GM12878 (cell line): ENCODE measurements around the gene FASTK. TPM values are rescaled to one million over a fixed set of nuclear protein-coding genes. Genes with fewer than 3 reads are reported as not detected.

Source experiments
- polyA plus RNA-seq, 11 experiments: library from polyadenylated mRNA; depleted of rRNA in 4 of 11; unstranded in 6 of 11; stranded (reverse) in 5 of 11; fragments of >200 nt; fragmentation: Nextera tagmentation in 4 of 11; fragmentation: Illumina TruSeq in 1 of 11; extraction: Ambion mirVana in 4 of 11; extraction: Trizol in 1 of 11; gene quantifications; 1 replicate in 1 of 11; 2 replicates in 10 of 11; pipeline versions ENCODE4 v1.2.1 to v1.2.3, GENCODE V29; 2011 to 2016; ENCODE audit warnings: inconsistent platforms in 2 of 11, missing spikeins in 2 of 11, low read depth in 1 of 11
- total RNA-seq, 4 experiments: library from RNA; depleted of rRNA in 3 of 4; stranded (reverse); fragments of >200 nt in 3 of 4; fragmentation: Illumina TruSeq in 1 of 4; extraction: Trizol in 1 of 4; gene quantifications; 2 replicates each; pipeline versions ENCODE4 v1.2.1 to v1.2.3, GENCODE V29; 2013 to 2021

FASTK gene
- total and polyA plus RNA-seq, 10 of the 15 experiments (the other 5 are each of a cell fraction or from before 2014, with no cell fraction given) = 0.19 to 102 (median 54.5) TPM

Other genes starting within 250 kb of the FASTK start
Only the 7 nearest of the 16 such genes appear.
- gene ATG9B, start 56.3 kb downstream of the FASTK start, total RNA-seq (2014; rRNA removed) = 0.05 TPM in 1 of 2 replicates, not detected in the other
- gene ATG9B, start 56.3 kb downstream of the FASTK start, total RNA-seq (2014; rRNA removed; fragmentation: Illumina TruSeq; extraction: Trizol) = 0.09 TPM in 1 of 2 replicates, not detected in the other
- 0.36 and 0.48 TPM in 2 replicates for gene ATG9B, start 56.3 kb downstream of the FASTK start, total RNA-seq (2021)
- 0.01 and 0.13 TPM in 2 replicates for gene ATG9B, start 56.3 kb downstream of the FASTK start, polyA plus RNA-seq (2011; rRNA removed)
- gene ATG9B, start 56.3 kb downstream of the FASTK start, polyA plus RNA-seq (2014; fragmentation: Illumina TruSeq; extraction: Trizol) = 0.12 TPM in 1 of 2 replicates, not detected in the other
- gene ATG9B, start 56.3 kb downstream of the FASTK start, polyA plus RNA-seq (2014; fragmentation: Nextera tagmentation; extraction: Ambion mirVana) = under 1 TPM in 1 of 2 experiments, not detected in 1; 0.04 TPM
- 0.13 and 0.62 TPM in 2 replicates for gene ATG9B, start 56.3 kb downstream of the FASTK start, polyA plus RNA-seq (2014; rRNA removed)
- under 1 TPM; 0.24 to 0.83 TPM for gene ATG9B, start 56.3 kb downstream of the FASTK start, polyA plus RNA-seq (2016; fragmentation: Nextera tagmentation; extraction: Ambion mirVana)
- gene ABCB8, start 52.4 kb downstream of the FASTK start, total RNA-seq (2014; rRNA removed) = 26.3 and 27.4 TPM in 2 replicates
- gene ABCB8, start 52.4 kb downstream of the FASTK start, total RNA-seq (2014; rRNA removed; fragmentation: Illumina TruSeq; extraction: Trizol) = 9.1 and 10.8 TPM in 2 replicates
- 30.6 and 34.7 TPM in 2 replicates for gene ABCB8, start 52.4 kb downstream of the FASTK start, total RNA-seq (2021)
- gene ABCB8, start 52.4 kb downstream of the FASTK start, polyA plus RNA-seq (2011; rRNA removed) = 3.8 and 9.6 TPM in 2 replicates
- 4.7 and 11.5 TPM in 2 replicates for gene ABCB8, start 52.4 kb downstream of the FASTK start, polyA plus RNA-seq (2014; fragmentation: Illumina TruSeq; extraction: Trizol)
- 1 to 10 TPM in 1 of 2 experiments, under 1 TPM in 1; 0.77 to 1.2 TPM for gene ABCB8, start 52.4 kb downstream of the FASTK start, polyA plus RNA-seq (2014; fragmentation: Nextera tagmentation; extraction: Ambion mirVana)
- gene ABCB8, start 52.4 kb downstream of the FASTK start, polyA plus RNA-seq (2014; rRNA removed) = 24.7 and 27.3 TPM in 2 replicates
- gene ABCB8, start 52.4 kb downstream of the FASTK start, polyA plus RNA-seq (2016; fragmentation: Nextera tagmentation; extraction: Ambion mirVana) = 10 to 100 TPM; 30.5 to 34.8 TPM
- 0.16 TPM in 1 of 2 replicates, not detected in the other for gene ASIC3, start 32.3 kb downstream of the FASTK start, total RNA-seq (2014; rRNA removed)
- 0.51 TPM in 1 of 2 replicates, not detected in the other for gene ASIC3, start 32.3 kb downstream of the FASTK start, total RNA-seq (2014; rRNA removed; fragmentation: Illumina TruSeq; extraction: Trizol)
- gene ASIC3, start 32.3 kb downstream of the FASTK start, total RNA-seq (2021) = 1.0 and 1.5 TPM in 2 replicates
- 0.07 and 0.09 TPM in 2 replicates for gene ASIC3, start 32.3 kb downstream of the FASTK start, polyA plus RNA-seq (2011; rRNA removed)
- gene ASIC3, start 32.3 kb downstream of the FASTK start, polyA plus RNA-seq (2014; fragmentation: Illumina TruSeq; extraction: Trizol) = 0.47 TPM in 1 of 2 replicates, not detected in the other
- gene ASIC3, start 32.3 kb downstream of the FASTK start, polyA plus RNA-seq (2014; fragmentation: Nextera tagmentation; extraction: Ambion mirVana) = not detected
- gene ASIC3, start 32.3 kb downstream of the FASTK start, polyA plus RNA-seq (2014; rRNA removed) = 0.55 and 1.4 TPM in 2 replicates
- gene ASIC3, start 32.3 kb downstream of the FASTK start, polyA plus RNA-seq (2016; fragmentation: Nextera tagmentation; extraction: Ambion mirVana) = under 1 TPM; 0.24 to 0.40 TPM
- gene CDK5, start 22.9 kb downstream of the FASTK start, total RNA-seq (2014; rRNA removed) = 25.9 and 30.3 TPM in 2 replicates
- 18.2 and 19.4 TPM in 2 replicates for gene CDK5, start 22.9 kb downstream of the FASTK start, total RNA-seq (2014; rRNA removed; fragmentation: Illumina TruSeq; extraction: Trizol)
- gene CDK5, start 22.9 kb downstream of the FASTK start, total RNA-seq (2021) = 19.1 and 19.7 TPM in 2 replicates
- gene CDK5, start 22.9 kb downstream of the FASTK start, polyA plus RNA-seq (2011; rRNA removed) = 20.2 and 24.5 TPM in 2 replicates
- 13.9 and 19.4 TPM in 2 replicates for gene CDK5, start 22.9 kb downstream of the FASTK start, polyA plus RNA-seq (2014; fragmentation: Illumina TruSeq; extraction: Trizol)
- gene CDK5, start 22.9 kb downstream of the FASTK start, polyA plus RNA-seq (2014; fragmentation: Nextera tagmentation; extraction: Ambion mirVana) = 1 to 10 TPM; 1.5 to 8.1 TPM
- gene CDK5, start 22.9 kb downstream of the FASTK start, polyA plus RNA-seq (2014; rRNA removed) = 23.5 and 27.6 TPM in 2 replicates
- 10 to 100 TPM; 33.1 to 33.4 TPM for gene CDK5, start 22.9 kb downstream of the FASTK start, polyA plus RNA-seq (2016; fragmentation: Nextera tagmentation; extraction: Ambion mirVana)
- gene SLC4A2, start 21.2 kb downstream of the FASTK start, total RNA-seq (2014; rRNA removed) = 50.7 and 51.0 TPM in 2 replicates
- gene SLC4A2, start 21.2 kb downstream of the FASTK start, total RNA-seq (2014; rRNA removed; fragmentation: Illumina TruSeq; extraction: Trizol) = 15.6 and 17.4 TPM in 2 replicates
- 69.1 and 78.6 TPM in 2 replicates for gene SLC4A2, start 21.2 kb downstream of the FASTK start, total RNA-seq (2021)
- 10.8 and 25.8 TPM in 2 replicates for gene SLC4A2, start 21.2 kb downstream of the FASTK start, polyA plus RNA-seq (2011; rRNA removed)
- 2.9 and 21.9 TPM in 2 replicates for gene SLC4A2, start 21.2 kb downstream of the FASTK start, polyA plus RNA-seq (2014; fragmentation: Illumina TruSeq; extraction: Trizol)
- gene SLC4A2, start 21.2 kb downstream of the FASTK start, polyA plus RNA-seq (2014; fragmentation: Nextera tagmentation; extraction: Ambion mirVana) = 10 to 100 TPM in 1 of 2 experiments, 1 to 10 TPM in 1; 2.7 to 12.1 TPM
- gene SLC4A2, start 21.2 kb downstream of the FASTK start, polyA plus RNA-seq (2014; rRNA removed) = 63.8 and 68.7 TPM in 2 replicates
- 10 to 100 TPM; 34.4 to 38.9 TPM for gene SLC4A2, start 21.2 kb downstream of the FASTK start, polyA plus RNA-seq (2016; fragmentation: Nextera tagmentation; extraction: Ambion mirVana)
- gene TMUB1, start 2.7 kb upstream of the FASTK start, total RNA-seq (2014; rRNA removed) = 48.2 and 51.6 TPM in 2 replicates
- gene TMUB1, start 2.7 kb upstream of the FASTK start, total RNA-seq (2014; rRNA removed; fragmentation: Illumina TruSeq; extraction: Trizol) = 10.8 and 12.3 TPM in 2 replicates
- 74.7 and 79.5 TPM in 2 replicates for gene TMUB1, start 2.7 kb upstream of the FASTK start, total RNA-seq (2021)
- gene TMUB1, start 2.7 kb upstream of the FASTK start, polyA plus RNA-seq (2011; rRNA removed) = 4.9 and 17.8 TPM in 2 replicates
- gene TMUB1, start 2.7 kb upstream of the FASTK start, polyA plus RNA-seq (2014; fragmentation: Illumina TruSeq; extraction: Trizol) = 1.4 and 11.9 TPM in 2 replicates
- gene TMUB1, start 2.7 kb upstream of the FASTK start, polyA plus RNA-seq (2014; fragmentation: Nextera tagmentation; extraction: Ambion mirVana) = under 1 TPM in 1 of 2 experiments, not detected in 1; 0.27 TPM
- gene TMUB1, start 2.7 kb upstream of the FASTK start, polyA plus RNA-seq (2014; rRNA removed) = 63.9 and 74.4 TPM in 2 replicates
- gene TMUB1, start 2.7 kb upstream of the FASTK start, polyA plus RNA-seq (2016; fragmentation: Nextera tagmentation; extraction: Ambion mirVana) = 10 to 100 TPM; 41.3 to 48.4 TPM
- 20.7 and 24.7 TPM in 2 replicates for gene AGAP3, start 5.7 kb upstream of the FASTK start, total RNA-seq (2014; rRNA removed)
- gene AGAP3, start 5.7 kb upstream of the FASTK start, total RNA-seq (2014; rRNA removed; fragmentation: Illumina TruSeq; extraction: Trizol) = 13.4 and 15.4 TPM in 2 replicates
- gene AGAP3, start 5.7 kb upstream of the FASTK start, total RNA-seq (2021) = 62.9 and 68.1 TPM in 2 replicates
- gene AGAP3, start 5.7 kb upstream of the FASTK start, polyA plus RNA-seq (2011; rRNA removed) = 16.6 and 28.5 TPM in 2 replicates
- 7.2 and 16.0 TPM in 2 replicates for gene AGAP3, start 5.7 kb upstream of the FASTK start, polyA plus RNA-seq (2014; fragmentation: Illumina TruSeq; extraction: Trizol)
- 1 to 10 TPM; 1.8 to 4.7 TPM for gene AGAP3, start 5.7 kb upstream of the FASTK start, polyA plus RNA-seq (2014; fragmentation: Nextera tagmentation; extraction: Ambion mirVana)
- gene AGAP3, start 5.7 kb upstream of the FASTK start, polyA plus RNA-seq (2014; rRNA removed) = 39.8 and 40.5 TPM in 2 replicates
- 1 to 10 TPM; 8.5 to 9.0 TPM for gene AGAP3, start 5.7 kb upstream of the FASTK start, polyA plus RNA-seq (2016; fragmentation: Nextera tagmentation; extraction: Ambion mirVana)